Activated CD8-positive, alpha-beta T cell treated with anti-CD3 and anti-CD28 coated beads for 36 hours (primary cell): ENCODE data around the gene TENT4A. TPM values are rescaled to one million over a fixed set of nuclear protein-coding genes. Genes with fewer than 3 reads are reported as not detected.

ENCODE experiments used
- ATAC-seq: fragments of 200-7000 bp; cut with Tn5 transposase; one replicate; pipeline ENCODE4 v1.10.0; 2021; ENCODE audit warnings: mild to moderate bottlenecking, moderate library complexity
- CTCF ChIA-PET: fragments of 350-600 bp; sonication (Branson Sonifier 250); formaldehyde crosslinking; loops from one replicate; lab custom pipeline; 2021; ENCODE audit warnings: antibody characterized with exemption; lab: Charles Lee
- POLR2A ChIA-PET: fragments of 350-600 bp; sonication (Branson Sonifier 250); formaldehyde crosslinking; loops from one replicate; lab custom pipeline; 2021; ENCODE audit warnings: antibody characterized with exemption; lab: Charles Lee
- DNase-seq: peaks from one replicate; pipeline ENCODE4 v3.0.0-alpha.2; 2020
- H3K27ac Mint-ChIP-seq: one replicate; pipeline ENCODE4 v1.8.0; 2021; ENCODE audit warnings: mild to moderate bottlenecking, mixed read lengths
- H3K27me3 Mint-ChIP-seq: one replicate; pipeline ENCODE4 v1.8.0; 2021; ENCODE audit warnings: mixed read lengths
- H3K36me3 Mint-ChIP-seq: one replicate; pipeline ENCODE4 v1.8.0; 2021; ENCODE audit warnings: low read depth, mixed read lengths
- H3K4me1 Mint-ChIP-seq: one replicate; pipeline ENCODE4 v1.8.0; 2021; ENCODE audit warnings: low read depth, mixed read lengths
- H3K4me3 Mint-ChIP-seq: one replicate; pipeline ENCODE4 v1.8.0; 2021; ENCODE audit warnings: mild to moderate bottlenecking, moderate library complexity, mixed read lengths
- H3K9me3 Mint-ChIP-seq: one replicate; pipeline ENCODE4 v1.8.0; 2021; ENCODE audit warnings: mixed read lengths
- CTCF ChIP-seq: fragments of 200-600 bp; IDR thresholded peaks from one replicate; pipeline ENCODE4 v1.8.0; 2022; ENCODE audit warnings: antibody characterized with exemption, mild to moderate bottlenecking
- intact Hi-C: fragments of 100-400 bp; cut with micrococcal nuclease; formaldehyde crosslinking; loops from one replicate; pipeline ENCODE4 v1.10.0; 2022
- total RNA-seq, 2 experiments: library from RNA; stranded (reverse); gene quantifications; one replicate each; pipeline ENCODE4 v1.2.3, GENCODE V29; 2021

TENT4A gene
- total RNA-seq, 2 experiments from 2014 or later = 50.6 to 51.9 TPM

- Mint-ChIP-seq H3K9me3 (no peaks in the 10 kb centered on the region), H3K27ac (no peak overlapping the region), H3K4me1 (no peaks in the 10 kb centered on the region), H3K27me3 (peaks cover 3% of the 10 kb centered on the region), H3K4me3 (no peak overlapping the region), H3K36me3 (no peaks in the 10 kb centered on the region)
- ChIA-PET CTCF (no interaction called here), POLR2A (interaction anchor here (0.7 kb wide), 1 partner anchor 440 kb away, joined by 4 read pairs; no protein-coding TSS in a partner anchor)
- no peak for ATAC-seq
- no peak for TF ChIP-seq CTCF
- DNase-seq = no peak
- intact Hi-C loops = no loop called here
Observed at GRCh38 chr5:6804766-6805501, 91.7 kb downstream of the TENT4A start.

GRCh38 chr5:6805841-6806240, 92.6 kb downstream of the TENT4A start:
- Mint-ChIP-seq H3K4me3 (no peak overlapping the region), H3K27ac (no peak overlapping the region), H3K36me3 (no peaks in the 10 kb centered on the region), H3K9me3 (no peaks in the 10 kb centered on the region), H3K4me1 (no peaks in the 10 kb centered on the region), H3K27me3 (peaks cover 3% of the 10 kb centered on the region)
- no peak for TF ChIP-seq CTCF
- DNase-seq (no peak), ATAC-seq (no peak)
- CTCF ChIA-PET = no interaction called here
- POLR2A ChIA-PET = no interaction called here
- intact Hi-C loops = no loop called here

Other genes with a start within 250 kb of the TENT4A start
- gene NSUN2, start 80.4 kb upstream of the TENT4A start, total RNA-seq = 100 to 1,000 TPM; 110 to 111 TPM
- 10 to 100 TPM; 10.6 to 12.4 TPM for gene SRD5A1, start 80.0 kb upstream of the TENT4A start, total RNA-seq